HepG2 (cell line): ENCODE results near the gene IWS1. TPM values are rescaled to one million over a fixed set of nuclear protein-coding genes. Genes with fewer than 3 reads are reported as not detected.

Source experiments
- GLI4 ChIP-seq: sonication (generic); formaldehyde crosslinking; IDR thresholded peaks from 2 replicates; pipeline ENCODE4 v1.5.1; 2020; ENCODE audit warnings: missing genetic modification reagents, mild to moderate bottlenecking, moderate library complexity, borderline replicate concordance
- HOXA7 ChIP-seq: sonication (generic); formaldehyde crosslinking; IDR thresholded peaks from 2 replicates; pipeline ENCODE4 v1.8.1; 2022; ENCODE audit warnings: mild to moderate bottlenecking, missing genetic modification reagents, moderate library complexity
- JUND ChIP-seq: sonication (generic); formaldehyde crosslinking; IDR thresholded peaks from 2 replicates; pipeline ENCODE4 v1.8.0; 2022; ENCODE audit warnings: mild to moderate bottlenecking, missing genetic modification reagents
- MAFG ChIP-seq: sonication (generic); formaldehyde crosslinking; IDR thresholded peaks from 2 replicates; pipeline ENCODE4 v1.5.1; 2020; ENCODE audit warnings: mild to moderate bottlenecking, missing genetic modification reagents
- MEF2D ChIP-seq: sonication (generic); formaldehyde crosslinking; IDR thresholded peaks from 2 replicates; pipeline ENCODE4 v1.5.1; 2020; ENCODE audit warnings: mild to moderate bottlenecking, missing genetic modification reagents
- NFRKB ChIP-seq: fragments of 450-650 bp; IDR thresholded peaks from 2 replicates; pipeline ENCODE4 v1.6.1; 2017
- THYN1 ChIP-seq: sonication (generic); formaldehyde crosslinking; IDR thresholded peaks from 2 replicates; pipeline ENCODE4 v1.8.1; 2023; ENCODE audit warnings: low read depth, mild to moderate bottlenecking, moderate library complexity, missing genetic modification reagents, borderline replicate concordance
- TSC22D2 ChIP-seq: sonication (generic); formaldehyde crosslinking; IDR thresholded peaks from 2 replicates; pipeline ENCODE4 v1.5.1; 2020; ENCODE audit warnings: missing genetic modification reagents, mild to moderate bottlenecking, borderline replicate concordance
- ZFP36 ChIP-seq: fragments of 150-350 bp; IDR thresholded peaks from 2 replicates; pipeline ENCODE4 v1.6.1; 2018; ENCODE audit warnings: borderline replicate concordance, low read length, low read depth; ENCODE audit not compliant: partially characterized antibody
- ZNF30 ChIP-seq: sonication (generic); formaldehyde crosslinking; IDR thresholded peaks from 2 replicates; pipeline ENCODE4 v1.5.0; 2020; ENCODE audit warnings: mild to moderate bottlenecking, missing genetic modification reagents
- ZNF678 ChIP-seq: sonication (generic); formaldehyde crosslinking; IDR thresholded peaks from 2 replicates; pipeline ENCODE4 v1.4.0; 2020; ENCODE audit warnings: mild to moderate bottlenecking, missing genetic modification reagents
- polyA plus RNA-seq, 8 experiments: library from polyadenylated mRNA; depleted of rRNA in 3 of 8; stranded (reverse) in 7 of 8; unstranded in 1 of 8; fragments of >200 nt; fragmentation: Illumina TruSeq in 4 of 8; extraction: Trizol in 4 of 8; gene quantifications; 2 replicates each; pipeline versions ENCODE4 v1.2.1 to v1.2.3, GENCODE V29; 2011 to 2016; ENCODE audit warnings: low read depth in 4 of 8, missing spikeins in 1 of 8, mixed read lengths in 1 of 8; ENCODE audit not compliant: insufficient read depth in 1 of 8
- total RNA-seq, 5 experiments: library from RNA; depleted of rRNA; stranded (reverse); fragments of >200 nt; fragmentation: Illumina TruSeq; extraction: Trizol; gene quantifications; 2 replicates each; pipeline ENCODE4 v1.2.3, GENCODE V29; 2016; ENCODE audit warnings: low read depth in 1 of 5
- TF ChIP-seq, protein P1 (sequence below): sonication (generic); formaldehyde crosslinking; IDR thresholded peaks from 2 replicates; pipeline ENCODE4 v1.9.0; 2021; ENCODE audit warnings: missing genetic modification reagents, borderline replicate concordance
- TF ChIP-seq, protein P2 (sequence below): sonication (generic); formaldehyde crosslinking; IDR thresholded peaks from 2 replicates; pipeline ENCODE4 v1.4.0; 2020; ENCODE audit warnings: missing genetic modification reagents
- TF ChIP-seq, protein P3 (sequence below): sonication (generic); formaldehyde crosslinking; IDR thresholded peaks from 2 replicates; pipeline ENCODE4 v1.4.0; 2020; ENCODE audit warnings: mild to moderate bottlenecking, missing genetic modification reagents
- TF ChIP-seq, protein P4 (sequence below): sonication (generic); formaldehyde crosslinking; IDR thresholded peaks from 2 replicates; pipeline ENCODE4 v1.5.1; 2020; ENCODE audit warnings: missing genetic modification reagents, mild to moderate bottlenecking, borderline replicate concordance
- TF ChIP-seq, protein P5 (sequence below): sonication (generic); formaldehyde crosslinking; IDR thresholded peaks from 2 replicates; pipeline ENCODE4 v1.8.1; 2023; ENCODE audit warnings: mild to moderate bottlenecking, moderate library complexity, missing genetic modification reagents

The IWS1 gene
- total and polyA plus RNA-seq, 2 of the 13 experiments (the other 11 are each of a cell fraction or from before 2014, with no cell fraction given) = 28.9 to 62.3 TPM

DNA sequence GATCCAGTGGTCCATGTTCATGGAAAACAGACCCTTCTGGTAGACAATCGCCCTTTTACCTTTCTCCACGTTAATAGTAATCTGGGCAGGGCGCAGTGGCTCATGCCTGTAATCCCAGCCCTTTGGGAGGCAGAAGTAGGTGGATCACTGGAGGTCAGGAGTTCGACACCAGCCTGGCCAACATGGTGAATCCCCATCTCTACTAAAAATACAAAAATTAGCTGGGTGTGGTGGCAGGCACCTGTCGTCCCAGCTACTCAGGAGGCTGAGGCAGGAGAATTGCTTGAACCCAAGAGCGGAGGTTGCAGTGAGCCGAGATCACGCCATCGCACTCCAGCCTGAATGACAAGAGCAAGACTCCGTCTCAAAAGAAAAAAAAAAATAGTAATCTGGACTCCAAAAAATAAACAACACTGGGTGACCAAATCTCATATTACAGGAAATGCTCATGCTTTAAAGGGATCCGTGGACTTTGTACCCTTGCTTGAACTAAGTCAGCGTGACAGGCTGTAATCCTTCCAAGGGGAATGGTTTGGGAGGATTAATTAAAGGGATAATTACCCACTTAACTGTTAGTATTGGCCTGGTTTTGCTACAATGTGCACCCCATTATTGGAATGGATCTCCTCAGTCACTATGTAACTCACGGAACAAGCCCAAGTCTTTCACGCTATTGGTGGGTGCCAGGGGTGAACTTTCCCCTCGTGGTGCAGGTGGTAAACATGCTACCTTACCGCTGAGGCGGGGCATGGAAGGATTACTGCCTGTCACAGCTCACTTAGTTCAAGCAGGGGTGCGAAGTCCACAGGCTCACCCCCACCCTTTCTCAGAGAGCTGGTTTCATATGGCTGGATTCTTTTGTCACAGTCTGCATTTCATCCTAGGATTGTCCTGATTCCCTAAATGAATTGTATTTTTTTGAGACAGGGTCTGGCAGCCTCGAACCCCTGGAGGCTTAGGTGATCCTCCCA, 71.4 kb downstream of the IWS1 start (continued):
- TF ChIP-seq, protein P1, sequence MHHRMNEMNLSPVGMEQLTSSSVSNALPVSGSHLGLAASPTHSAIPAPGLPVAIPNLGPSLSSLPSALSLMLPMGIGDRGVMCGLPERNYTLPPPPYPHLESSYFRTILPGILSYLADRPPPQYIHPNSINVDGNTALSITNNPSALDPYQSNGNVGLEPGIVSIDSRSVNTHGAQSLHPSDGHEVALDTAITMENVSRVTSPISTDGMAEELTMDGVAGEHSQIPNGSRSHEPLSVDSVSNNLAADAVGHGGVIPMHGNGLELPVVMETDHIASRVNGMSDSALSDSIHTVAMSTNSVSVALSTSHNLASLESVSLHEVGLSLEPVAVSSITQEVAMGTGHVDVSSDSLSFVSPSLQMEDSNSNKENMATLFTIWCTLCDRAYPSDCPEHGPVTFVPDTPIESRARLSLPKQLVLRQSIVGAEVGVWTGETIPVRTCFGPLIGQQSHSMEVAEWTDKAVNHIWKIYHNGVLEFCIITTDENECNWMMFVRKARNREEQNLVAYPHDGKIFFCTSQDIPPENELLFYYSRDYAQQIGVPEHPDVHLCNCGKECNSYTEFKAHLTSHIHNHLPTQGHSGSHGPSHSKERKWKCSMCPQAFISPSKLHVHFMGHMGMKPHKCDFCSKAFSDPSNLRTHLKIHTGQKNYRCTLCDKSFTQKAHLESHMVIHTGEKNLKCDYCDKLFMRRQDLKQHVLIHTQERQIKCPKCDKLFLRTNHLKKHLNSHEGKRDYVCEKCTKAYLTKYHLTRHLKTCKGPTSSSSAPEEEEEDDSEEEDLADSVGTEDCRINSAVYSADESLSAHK = 0 out of 2 replicates have a peak, but pooled peaks have one; percentile 20
- TF ChIP-seq THYN1 (CRISPR knock-in tag) (no peak), HOXA7 (no peak), TSC22D2 (CRISPR knock-in tag) (peak; percentile 91), ZFP36 (no peak), MEF2D (peak; percentile 92), MAFG (CRISPR knock-in tag) (no peak), NFRKB (no peak), JUND (no peak; the same call in none of the 2 replicates), ZNF30 (CRISPR knock-in tag) (peak; percentile 25; the same call in 1 of the 2 replicates), GLI4 (CRISPR knock-in tag) (0 out of 2 replicates have a peak, but pooled peaks have one; percentile 52), ZNF678 (CRISPR knock-in tag) (peak; percentile 86; the same call in 1 of the 2 replicates)
- TF ChIP-seq, protein P2, sequence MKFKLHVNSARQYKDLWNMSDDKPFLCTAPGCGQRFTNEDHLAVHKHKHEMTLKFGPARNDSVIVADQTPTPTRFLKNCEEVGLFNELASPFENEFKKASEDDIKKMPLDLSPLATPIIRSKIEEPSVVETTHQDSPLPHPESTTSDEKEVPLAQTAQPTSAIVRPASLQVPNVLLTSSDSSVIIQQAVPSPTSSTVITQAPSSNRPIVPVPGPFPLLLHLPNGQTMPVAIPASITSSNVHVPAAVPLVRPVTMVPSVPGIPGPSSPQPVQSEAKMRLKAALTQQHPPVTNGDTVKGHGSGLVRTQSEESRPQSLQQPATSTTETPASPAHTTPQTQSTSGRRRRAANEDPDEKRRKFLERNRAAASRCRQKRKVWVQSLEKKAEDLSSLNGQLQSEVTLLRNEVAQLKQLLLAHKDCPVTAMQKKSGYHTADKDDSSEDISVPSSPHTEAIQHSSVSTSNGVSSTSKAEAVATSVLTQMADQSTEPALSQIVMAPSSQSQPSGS = peak; percentile 92
- TF ChIP-seq, protein P3, sequence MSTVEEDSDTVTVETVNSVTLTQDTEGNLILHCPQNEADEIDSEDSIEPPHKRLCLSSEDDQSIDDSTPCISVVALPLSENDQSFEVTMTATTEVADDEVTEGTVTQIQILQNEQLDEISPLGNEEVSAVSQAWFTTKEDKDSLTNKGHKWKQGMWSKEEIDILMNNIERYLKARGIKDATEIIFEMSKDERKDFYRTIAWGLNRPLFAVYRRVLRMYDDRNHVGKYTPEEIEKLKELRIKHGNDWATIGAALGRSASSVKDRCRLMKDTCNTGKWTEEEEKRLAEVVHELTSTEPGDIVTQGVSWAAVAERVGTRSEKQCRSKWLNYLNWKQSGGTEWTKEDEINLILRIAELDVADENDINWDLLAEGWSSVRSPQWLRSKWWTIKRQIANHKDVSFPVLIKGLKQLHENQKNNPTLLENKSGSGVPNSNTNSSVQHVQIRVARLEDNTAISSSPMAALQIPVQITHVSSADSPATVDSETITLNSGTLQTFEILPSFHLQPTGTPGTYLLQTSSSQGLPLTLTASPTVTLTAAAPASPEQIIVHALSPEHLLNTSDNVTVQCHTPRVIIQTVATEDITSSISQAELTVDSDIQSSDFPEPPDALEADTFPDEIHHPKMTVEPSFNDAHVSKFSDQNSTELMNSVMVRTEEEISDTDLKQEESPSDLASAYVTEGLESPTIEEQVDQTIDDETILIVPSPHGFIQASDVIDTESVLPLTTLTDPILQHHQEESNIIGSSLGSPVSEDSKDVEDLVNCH (CRISPR knock-in tag) = no peak
- TF ChIP-seq, protein P4, sequence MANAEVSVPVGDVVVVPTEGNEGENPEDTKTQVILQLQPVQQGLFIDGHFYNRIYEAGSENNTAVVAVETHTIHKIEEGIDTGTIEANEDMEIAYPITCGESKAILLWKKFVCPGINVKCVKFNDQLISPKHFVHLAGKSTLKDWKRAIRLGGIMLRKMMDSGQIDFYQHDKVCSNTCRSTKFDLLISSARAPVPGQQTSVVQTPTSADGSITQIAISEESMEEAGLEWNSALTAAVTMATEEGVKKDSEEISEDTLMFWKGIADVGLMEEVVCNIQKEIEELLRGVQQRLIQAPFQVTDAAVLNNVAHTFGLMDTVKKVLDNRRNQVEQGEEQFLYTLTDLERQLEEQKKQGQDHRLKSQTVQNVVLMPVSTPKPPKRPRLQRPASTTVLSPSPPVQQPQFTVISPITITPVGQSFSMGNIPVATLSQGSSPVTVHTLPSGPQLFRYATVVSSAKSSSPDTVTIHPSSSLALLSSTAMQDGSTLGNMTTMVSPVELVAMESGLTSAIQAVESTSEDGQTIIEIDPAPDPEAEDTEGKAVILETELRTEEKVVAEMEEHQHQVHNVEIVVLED (CRISPR knock-in tag) = no peak; the same call in 1 of the 2 replicates
- TF ChIP-seq, protein P5, sequence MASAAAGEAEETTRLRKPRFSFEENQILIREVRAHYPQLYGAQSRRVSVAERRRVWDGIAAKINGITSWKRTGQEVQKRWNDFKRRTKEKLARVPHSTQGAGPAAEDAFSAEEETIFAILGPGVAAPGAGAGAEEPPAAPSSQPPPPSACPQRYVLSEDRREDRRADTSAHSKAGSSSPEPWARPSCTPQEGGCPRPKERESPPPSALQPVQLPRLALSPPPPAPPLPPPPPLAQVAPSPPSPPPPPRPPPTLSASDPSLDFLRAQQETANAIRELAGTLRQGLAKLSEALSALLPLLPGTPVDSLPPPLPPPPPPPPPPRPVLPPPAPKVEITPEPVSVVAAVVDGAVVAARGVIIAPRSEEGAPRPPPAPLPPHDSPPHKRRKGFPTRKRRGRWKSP (CRISPR knock-in tag) = no peak; the same call in 1 of the 2 replicates
